ENCODE results near the gene SEC61G.

- TF ChIP-seq POLR2AphosphoS5 (IDR thresholded peaks at IDR 0.05; ENCODE audit: low read depth), result no peak
- no peak for TF ChIP-seq CTCF (IDR thresholded peaks at IDR 0.05; ENCODE audit: insufficient read depth, low read length)
Measured at GRCh38 chr7:54764861-54765260, 5.8 kb upstream of the SEC61G start.

Measured in HL-60 (cell line).